BJ (cell line): ENCODE results near the gene KCNIP4. TPM values are rescaled to one million over a fixed set of nuclear protein-coding genes. Genes with fewer than 3 reads are reported as not detected.

ENCODE experiments used
- CTCF ChIA-PET: fragments of 350-600 bp; formaldehyde crosslinking; extraction: SDS; loops from one replicate; lab custom pipeline; 2021; ENCODE audit warnings: antibody characterized with exemption, inconsistent platforms; lab: Yijun Ruan, JAX
- POLR2A ChIA-PET: fragments of 300-600 bp; sonication (Branson Sonifier 250); formaldehyde crosslinking; extraction: SDS; loops from one replicate; lab custom pipeline; 2021; ENCODE audit warnings: antibody characterized with exemption; lab: Charles Lee
- DNase-seq: peaks from one replicate; pipeline ENCODE4 v3.0.0-alpha.2; 2011; ENCODE audit warnings: low read depth
- H3K27me3 ChIP-seq: 2 replicates; pipeline ENCODE4 v1.6.0; 2011; ENCODE audit warnings: low read length; ENCODE audit not compliant: control insufficient read depth, insufficient read depth
- H3K36me3 ChIP-seq: 2 replicates; pipeline ENCODE4 v1.5.1; 2011; ENCODE audit warnings: low read length; ENCODE audit not compliant: control insufficient read depth, insufficient read depth
- H3K4me3 ChIP-seq: 2 replicates; pipeline ENCODE4 v1.5.1; 2011; ENCODE audit warnings: low read depth, mild to moderate bottlenecking, control low read depth, low read length
- polyA plus RNA-seq: library from polyadenylated mRNA; depleted of rRNA; stranded (reverse); fragments of >200 nt; gene quantifications from 2 replicates; pipeline ENCODE4 v1.2.3, GENCODE V29; 2011
- TF ChIP-seq, protein P1 (sequence below): IDR thresholded peaks from 2 replicates; pipeline ENCODE4 v1.5.1; 2011; ENCODE audit warnings: low read depth, mild to moderate bottlenecking, control low read depth, inconsistent platforms, low read length, moderate library complexity; ENCODE audit not compliant: insufficient read depth

KCNIP4 gene
- polyA plus RNA-seq, 1 experiment: not detected

- Histone ChIP-seq H3K27me3 (no peaks in the 10 kb centered on the region), H3K36me3 (no peaks in the 10 kb centered on the region), H3K4me3 (no peak overlapping the region)
- TF ChIP-seq, protein P1, sequence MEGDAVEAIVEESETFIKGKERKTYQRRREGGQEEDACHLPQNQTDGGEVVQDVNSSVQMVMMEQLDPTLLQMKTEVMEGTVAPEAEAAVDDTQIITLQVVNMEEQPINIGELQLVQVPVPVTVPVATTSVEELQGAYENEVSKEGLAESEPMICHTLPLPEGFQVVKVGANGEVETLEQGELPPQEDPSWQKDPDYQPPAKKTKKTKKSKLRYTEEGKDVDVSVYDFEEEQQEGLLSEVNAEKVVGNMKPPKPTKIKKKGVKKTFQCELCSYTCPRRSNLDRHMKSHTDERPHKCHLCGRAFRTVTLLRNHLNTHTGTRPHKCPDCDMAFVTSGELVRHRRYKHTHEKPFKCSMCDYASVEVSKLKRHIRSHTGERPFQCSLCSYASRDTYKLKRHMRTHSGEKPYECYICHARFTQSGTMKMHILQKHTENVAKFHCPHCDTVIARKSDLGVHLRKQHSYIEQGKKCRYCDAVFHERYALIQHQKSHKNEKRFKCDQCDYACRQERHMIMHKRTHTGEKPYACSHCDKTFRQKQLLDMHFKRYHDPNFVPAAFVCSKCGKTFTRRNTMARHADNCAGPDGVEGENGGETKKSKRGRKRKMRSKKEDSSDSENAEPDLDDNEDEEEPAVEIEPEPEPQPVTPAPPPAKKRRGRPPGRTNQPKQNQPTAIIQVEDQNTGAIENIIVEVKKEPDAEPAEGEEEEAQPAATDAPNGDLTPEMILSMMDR: no peak
- ChIA-PET CTCF (no interaction called here), POLR2A (no interaction called here)
- no peak for DNase-seq
Measured at GRCh38 chr4:21011106-21011505, 937.5 kb downstream of the KCNIP4 start.

DNA sequence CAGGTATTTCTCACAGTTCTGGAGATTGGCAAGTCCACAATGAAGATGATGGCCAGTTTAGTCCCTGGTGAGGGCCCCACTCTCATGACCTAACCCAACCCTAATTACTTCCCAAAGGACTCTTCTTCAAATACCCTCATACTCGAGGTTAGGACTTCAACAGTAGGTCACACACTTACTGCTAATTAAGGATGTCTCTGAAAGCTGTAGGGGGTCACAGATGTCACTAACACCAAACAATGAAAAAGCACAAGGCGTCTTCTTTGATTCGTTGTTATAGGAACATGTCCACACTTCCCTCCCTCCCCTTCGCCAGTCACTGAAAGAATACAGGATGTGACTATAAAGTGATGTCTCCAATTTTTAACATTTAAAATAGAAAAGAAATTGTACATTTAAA, 938.6 kb downstream of the KCNIP4 start:
- no peaks in the 10 kb centered on the region for H3K27me3 ChIP-seq
- ChIA-PET POLR2A (no interaction called here), CTCF (no interaction called here)
- no peak overlapping the region for H3K4me3 ChIP-seq
- no peak for DNase-seq
- TF ChIP-seq, protein P1: no peak
- no peaks in the 10 kb centered on the region for H3K36me3 ChIP-seq

DNA sequence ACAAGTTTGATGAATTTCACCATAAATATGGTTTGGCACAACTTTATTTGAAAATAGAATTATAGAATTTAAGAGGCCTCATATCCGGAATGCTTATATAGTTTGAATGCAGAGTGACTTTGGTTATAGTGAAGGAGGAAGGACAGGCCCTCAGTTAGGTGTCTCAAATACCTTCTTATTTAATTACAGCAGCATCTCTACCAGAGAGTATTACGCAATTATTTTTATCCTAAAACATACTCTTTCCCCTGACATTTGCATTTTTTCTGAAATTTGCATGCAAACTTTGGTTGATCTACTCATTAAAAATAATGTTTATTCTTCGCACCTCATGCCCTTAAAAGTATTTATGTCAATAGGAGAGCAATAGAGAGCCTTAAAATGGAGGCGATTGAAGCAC, 942.9 kb downstream of the KCNIP4 start:
- ChIA-PET CTCF (no interaction called here), POLR2A (no interaction called here)
- no peak for DNase-seq
- Histone ChIP-seq H3K36me3 (no peaks in the 10 kb centered on the region), H3K27me3 (no peaks in the 10 kb centered on the region), H3K4me3 (no peak overlapping the region)
- TF ChIP-seq, protein P1: no peak

DNA sequence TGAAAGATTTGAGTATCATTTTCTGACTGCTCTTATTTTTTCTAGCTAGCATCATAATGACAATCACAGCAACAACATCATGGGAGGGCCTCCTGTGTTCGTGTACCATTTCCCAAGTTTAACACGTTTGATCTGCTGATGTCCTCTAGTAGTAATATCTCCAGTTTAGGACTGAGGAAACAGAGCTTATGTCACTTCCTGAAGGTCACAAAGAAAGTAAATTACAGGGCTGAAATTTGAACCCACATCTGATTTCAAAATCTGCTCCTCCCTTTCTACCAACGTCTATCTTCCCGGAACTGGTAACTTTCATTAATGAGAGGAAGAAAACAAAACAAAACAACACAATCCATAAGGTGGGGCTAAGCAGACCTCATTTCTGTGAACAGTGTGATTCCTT, 945.6 kb downstream of the KCNIP4 start:
- H3K36me3 ChIP-seq: no peaks in the 10 kb centered on the region
- ChIA-PET POLR2A (no interaction called here), CTCF (interaction anchor here (0.7 kb wide), 1 partner anchor 9 kb away, joined by 3 read pairs; no protein-coding TSS in a partner anchor)
- TF ChIP-seq, protein P1: no peak
- no peak overlapping the region for H3K4me3 ChIP-seq
- no peaks in the 10 kb centered on the region for H3K27me3 ChIP-seq
- no peak for DNase-seq

DNA sequence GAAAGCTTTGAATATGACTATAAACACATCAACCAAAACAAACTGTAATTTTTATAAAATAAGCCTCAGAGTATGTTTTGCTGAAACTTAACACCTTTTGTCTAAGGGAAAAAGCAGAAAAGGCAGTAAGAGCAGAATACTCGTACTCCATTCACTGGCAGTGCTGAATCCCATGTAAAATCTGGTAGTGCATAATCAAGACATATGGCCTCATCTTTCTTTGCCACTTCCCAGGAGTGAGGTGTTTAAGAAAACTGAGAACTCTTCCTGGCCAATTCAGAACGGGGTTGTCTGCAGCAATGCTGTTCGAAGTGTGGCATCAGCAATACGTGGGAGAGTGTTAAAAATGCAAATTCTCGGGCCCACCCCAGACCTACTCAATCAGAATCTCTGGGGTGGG, 946.3 kb downstream of the KCNIP4 start:
- no peak overlapping the region for H3K4me3 ChIP-seq
- no peak for DNase-seq
- TF ChIP-seq, protein P1: no peak

More for the DNA sequence above, 946.3 kb downstream of the KCNIP4 start:
- POLR2A ChIA-PET: no interaction called here
- no peaks in the 10 kb centered on the region for H3K27me3 ChIP-seq
- no peaks in the 10 kb centered on the region for H3K36me3 ChIP-seq
- CTCF ChIA-PET: no interaction called here
